ENCODE results near the gene P2RX3. TPM values are rescaled to one million over a fixed set of nuclear protein-coding genes. Genes with fewer than 3 reads are reported as not detected.

Gene P2RX3
- total RNA-seq (2014; rRNA removed; shearing (Covaris generic)): 0.35 TPM in 1 of 2 replicates, not detected in the other
- 0.15 and 0.23 TPM in 2 replicates for polyA plus RNA-seq (2016; fragmentation: Nextera tagmentation; extraction: Ambion mirVana)
- long read RNA-seq: 0 reads

- H2AFZ ChIP-seq: peak within 1 kb of the TSS; percentile 74
- Mint-ChIP-seq H3K9me3 (no peaks in the 10 kb centered on the region), H3K27me3 (ENCODE audit: insufficient read depth, low read depth, poor library complexity) (peaks cover 12% of the 10 kb centered on the region), H3K4me1 (peaks cover 57% of the 10 kb centered on the region), H3K36me3 (ENCODE audit: low read depth) (peaks cover 19% of the 10 kb centered on the region), H3K4me3 (no peak within 1 kb of the TSS; the same call in 2 of the 3 replicates), H3K27ac (no peak within 1 kb of the TSS)
- no peaks in the 10 kb centered on the region for H3F3A ChIP-seq (replicated peaks; ENCODE audit: low read depth)
- TF ChIP-seq STAT1 (IDR thresholded peaks at IDR 0.05; ENCODE audit: unreplicated experiment) (no peak), NANOG (IDR thresholded peaks at IDR 0.05; ENCODE audit: borderline replicate concordance) (no peak), REST (IDR thresholded peaks at IDR 0.05; ENCODE audit: unreplicated experiment) (no peak), EZH2phosphoT487 (IDR thresholded peaks at IDR 0.05; ENCODE audit: unreplicated experiment) (no peak), JUNB (IDR thresholded peaks at IDR 0.05; ENCODE audit: unreplicated experiment) (no peak), CREB1 (CRISPR knock-in tag; IDR thresholded peaks at IDR 0.05; ENCODE audit: low read depth) (no peak), POLR2AphosphoS5 (IDR thresholded peaks at IDR 0.05; ENCODE audit: low read depth) (no peak), ETS1 (IDR thresholded peaks at IDR 0.05) (no peak), ZNF331 (CRISPR knock-in tag; IDR thresholded peaks at IDR 0.05; ENCODE audit: low read depth) (no peak), ZNF462 (CRISPR knock-in tag; IDR thresholded peaks at IDR 0.05) (no peak), EZH2 (IDR thresholded peaks at IDR 0.05; ENCODE audit: low read depth, unreplicated experiment) (no peak)
- peaks cover 26% of the 10 kb centered on the region for H3K79me2 ChIP-seq (replicated peaks; ENCODE audit: insufficient read depth)
- H3K4me1 ChIP-seq (ENCODE audit: insufficient read depth): peaks cover 43% of the 10 kb centered on the region
- DNase-seq (ENCODE audit: low spot score) (no peak), ATAC-seq (no peak)
- H3K36me3 ChIP-seq (ENCODE audit: insufficient read depth): peaks cover 7% of the 10 kb centered on the region
- H3K27me3 ChIP-seq (ENCODE audit: insufficient read depth): peaks cover 4% of the 10 kb centered on the region; the same call in 1 of the 2 replicates
- H4K20me1 ChIP-seq (replicated peaks; ENCODE audit: insufficient read depth): peaks cover 11% of the 10 kb centered on the region; the same call in 1 of the 2 replicates
- H3K9me2 ChIP-seq (ENCODE audit: insufficient read depth): no peaks in the 10 kb centered on the region
- no peak within 1 kb of the TSS for H3K4me3 ChIP-seq
- peak within 1 kb of the TSS; percentile 45; the same call in 1 of the 2 replicates for H3K4me2 ChIP-seq
- H3K27ac ChIP-seq (ENCODE audit: low read depth): no peak within 1 kb of the TSS
Measured at GRCh38 chr11:57338142-57338541, at the start of gene P2RX3. TSS of gene P2RX3 (plus strand) at chr11:57338352. CDS start at chr11:57338551, 199 bp downstream.
